ENCODE measurements around the gene CTNS.

The CTNS gene
- 21.8 to 215 (median 92.9) reads per million in 18 experiments for total RNA-seq

DNA sequence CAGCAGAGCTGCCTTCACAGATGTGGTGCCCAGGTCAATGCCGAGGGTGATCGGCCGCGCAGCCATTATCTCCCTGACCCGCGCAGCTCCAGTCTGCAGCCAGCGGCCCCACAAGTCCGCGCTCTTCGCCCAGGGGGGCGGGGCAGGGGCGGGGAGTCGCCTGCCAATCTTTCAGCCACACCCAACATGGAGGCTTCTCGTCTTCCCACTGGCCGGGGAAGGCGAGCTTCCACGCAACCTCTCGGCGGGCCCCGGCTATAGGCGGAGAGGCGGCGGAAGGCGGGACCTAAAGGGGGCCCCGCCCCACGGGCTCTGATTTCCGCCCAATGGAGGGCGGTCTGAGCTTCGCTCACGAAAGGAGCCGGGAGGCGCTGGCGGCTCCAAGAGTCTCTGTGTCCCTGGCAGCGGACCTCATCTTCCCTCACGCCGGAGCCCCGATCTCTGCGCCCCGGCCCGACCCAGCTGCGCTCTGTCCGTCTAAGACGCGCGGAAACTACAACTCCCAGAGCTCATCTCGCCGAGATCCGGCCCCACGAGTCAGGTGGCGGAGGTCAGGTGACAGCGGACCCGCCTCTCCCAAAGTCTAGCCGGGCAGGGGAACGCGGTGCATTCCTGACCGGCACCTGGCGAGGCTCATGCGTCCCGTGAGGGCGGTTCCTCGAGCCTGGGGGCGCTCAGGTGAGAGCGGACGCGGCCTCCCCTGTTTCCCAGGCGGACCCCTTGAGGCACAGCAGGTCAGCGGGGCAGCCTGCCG, at the start of gene CTNS, which contains the start of gene SHPK:
TSS of gene CTNS (plus strand) at position 607 of the 754 bp plus-strand sequence. CDS start 3,447 bp downstream, outside the sequence.
TSS of gene SHPK (minus strand) at position 97 of the 754 bp plus-strand sequence. CDS start at position 66, 31 bp downstream.
- DNase-seq, result peak; percentile 98 to 99

- DNase-seq, result no peak
These were observed 46.8 kb upstream of the CTNS start for GRCh38 chr17:3589784-3590183.

GRCh38 chr17:3590231-3590630, 46.3 kb upstream of the CTNS start:
- no peak for DNase-seq

DNA sequence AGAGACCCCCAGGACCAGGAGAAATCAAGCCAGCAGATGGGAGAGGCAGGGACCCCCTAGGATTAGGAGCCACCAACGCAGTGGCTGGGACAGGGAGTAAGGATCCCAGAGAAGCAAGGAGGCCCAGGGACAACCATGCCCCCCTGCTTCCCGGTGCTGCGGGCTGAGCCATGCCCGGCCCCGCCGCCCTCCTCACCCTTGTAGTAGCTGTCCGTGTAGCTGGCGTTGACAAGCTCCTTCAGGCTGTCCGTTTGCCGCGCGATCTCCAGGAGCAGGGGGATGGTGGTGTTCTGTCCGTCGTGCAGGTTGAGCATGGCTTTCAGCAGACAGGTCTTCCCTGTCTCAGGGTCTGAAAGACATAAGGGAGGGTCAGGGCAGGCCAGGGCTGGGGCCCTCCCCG, 45.8 kb upstream of the CTNS start:
- no peak for DNase-seq

DNA sequence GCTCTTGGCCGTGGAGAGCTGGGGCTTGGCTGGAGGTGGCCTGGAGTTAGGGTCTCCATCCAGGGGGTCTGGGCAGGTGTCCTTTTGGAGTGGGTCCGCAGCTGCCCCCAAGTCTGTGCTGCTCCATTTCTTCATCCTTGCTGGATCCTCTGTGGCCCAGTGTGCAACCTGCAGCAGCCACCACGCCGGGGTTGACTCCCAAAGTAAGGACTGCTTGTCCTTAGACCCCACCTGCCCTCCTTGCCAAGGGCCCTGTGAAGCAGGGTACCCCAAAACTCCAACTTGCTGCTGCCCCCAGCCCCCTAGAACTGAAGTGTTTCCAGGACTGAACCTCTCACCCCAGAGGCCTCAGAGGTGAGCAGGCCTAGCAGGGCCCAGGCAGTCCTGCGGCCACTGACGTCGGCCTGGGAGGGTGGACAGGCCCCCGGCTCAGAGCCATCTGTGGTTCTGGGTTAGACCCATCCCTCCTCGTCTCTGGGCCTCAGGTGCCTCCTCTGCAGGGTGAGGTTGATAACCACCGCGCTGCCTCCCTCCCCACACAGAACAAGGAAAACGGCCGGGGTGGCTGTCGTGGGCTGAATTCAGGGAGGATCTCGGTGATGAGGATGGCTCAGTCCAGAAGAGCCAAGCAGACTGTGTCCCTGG, 44.2 kb upstream of the CTNS start:
- no peak for DNase-seq

GRCh38 chr17:3593384-3593783, 43.2 kb upstream of the CTNS start:
- DNase-seq, result no peak

DNA sequence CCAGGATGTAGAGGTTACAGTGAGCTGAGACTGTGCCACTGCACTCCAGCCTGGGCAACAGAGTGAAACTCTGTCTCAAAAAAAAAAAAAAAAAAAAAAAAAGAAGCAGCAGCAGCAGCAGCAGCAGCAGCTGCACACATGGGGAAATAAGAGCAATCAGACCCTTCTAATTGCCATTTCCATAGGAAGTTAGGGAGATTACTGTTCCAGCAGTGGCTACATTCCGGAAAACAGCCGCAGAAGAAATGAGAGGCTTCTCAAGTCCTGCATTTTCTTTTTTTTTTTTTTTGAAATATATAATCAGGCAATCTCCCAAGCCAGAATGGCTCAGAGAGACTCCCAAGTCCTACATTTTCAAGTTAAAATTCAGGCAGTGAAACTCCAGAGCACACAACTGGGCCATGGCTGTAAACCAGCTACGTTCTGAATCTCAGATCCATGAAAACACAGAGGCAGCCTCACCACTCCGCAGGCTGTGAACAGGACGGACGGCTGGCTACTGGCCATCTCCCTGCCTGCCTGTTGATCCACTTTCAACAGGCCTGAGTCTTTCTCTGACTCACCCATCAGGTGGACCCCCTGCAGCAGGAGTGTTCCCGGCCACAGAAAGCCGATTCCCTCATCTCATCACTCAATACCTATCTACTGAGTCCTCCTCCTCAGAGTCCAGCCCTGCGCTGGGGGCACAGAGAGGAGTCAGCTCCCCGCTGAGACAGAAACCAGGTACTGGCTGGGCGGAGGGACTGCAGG, 42.3 kb upstream of the CTNS start:
- no peak for DNase-seq

- DNase-seq, result no peak
These were observed 41.6 kb upstream of the CTNS start for GRCh38 chr17:3594976-3595375.

- no peak for DNase-seq
These were observed 39.6 kb upstream of the CTNS start for GRCh38 chr17:3596804-3597464.

- DNase-seq, result no peak
These were observed 38.5 kb upstream of the CTNS start for GRCh38 chr17:3598078-3598477.

DNA sequence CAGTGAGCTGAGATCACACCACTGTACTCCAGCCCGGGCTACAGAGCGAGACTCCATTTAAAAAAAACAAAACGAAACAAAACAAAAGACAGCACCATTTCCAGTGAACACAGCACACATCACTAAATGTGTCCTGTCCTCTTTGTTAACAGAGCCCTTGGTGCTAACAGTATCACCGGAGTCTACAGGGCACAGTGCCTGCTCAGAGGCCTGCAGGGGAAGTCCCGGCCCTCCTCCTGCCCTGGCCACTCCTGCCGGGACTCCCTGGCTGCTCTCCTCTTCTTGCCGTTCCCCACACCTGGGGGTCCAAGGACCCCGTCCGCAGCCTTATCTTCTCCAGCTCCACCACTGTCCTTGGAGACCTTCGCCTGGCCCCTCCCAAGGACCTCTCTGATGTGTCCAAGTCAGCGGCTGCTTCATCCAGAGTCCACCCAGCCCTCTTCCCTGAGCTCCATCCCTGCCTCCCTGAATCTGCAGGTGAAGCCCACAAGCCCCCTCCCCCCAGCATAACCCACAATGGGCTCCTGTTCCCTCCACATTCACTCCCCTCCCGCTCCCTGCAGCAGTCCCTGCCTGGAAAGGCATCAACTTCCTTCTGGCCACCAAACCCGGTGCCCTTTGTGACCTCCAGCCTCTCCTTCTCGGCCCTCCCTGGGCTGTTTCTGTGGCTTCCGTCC, 35.9 kb upstream of the CTNS start:
- DNase-seq, result no peak

GRCh38 chr17:3602499-3602898, 34.1 kb upstream of the CTNS start:
- peak; percentile 53 to 58 for DNase-seq

- DNase-seq, result peak in 1 of 2 donors; percentile 4
These were observed 33.3 kb upstream of the CTNS start for GRCh38 chr17:3603119-3603869.

DNA sequence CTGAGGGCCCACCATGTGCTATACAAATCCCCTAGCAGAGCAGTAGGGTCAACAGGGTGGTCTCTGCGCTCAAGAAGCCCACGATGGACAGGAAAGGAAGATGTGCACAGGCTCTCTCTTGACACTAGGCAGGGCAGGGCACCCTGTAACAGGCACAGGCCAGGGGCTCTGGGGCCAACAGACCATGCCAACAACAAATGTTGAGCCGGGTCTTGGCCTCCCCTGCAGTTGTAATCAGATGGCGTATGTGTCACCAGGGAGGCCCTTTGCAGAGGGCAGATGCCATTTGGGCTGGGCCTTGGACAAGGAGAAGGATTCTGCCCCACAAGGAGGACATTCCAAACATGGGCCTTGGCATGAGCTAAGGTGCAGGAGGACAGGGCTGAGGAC, 32.7 kb upstream of the CTNS start:
- DNase-seq, result no peak

DNA sequence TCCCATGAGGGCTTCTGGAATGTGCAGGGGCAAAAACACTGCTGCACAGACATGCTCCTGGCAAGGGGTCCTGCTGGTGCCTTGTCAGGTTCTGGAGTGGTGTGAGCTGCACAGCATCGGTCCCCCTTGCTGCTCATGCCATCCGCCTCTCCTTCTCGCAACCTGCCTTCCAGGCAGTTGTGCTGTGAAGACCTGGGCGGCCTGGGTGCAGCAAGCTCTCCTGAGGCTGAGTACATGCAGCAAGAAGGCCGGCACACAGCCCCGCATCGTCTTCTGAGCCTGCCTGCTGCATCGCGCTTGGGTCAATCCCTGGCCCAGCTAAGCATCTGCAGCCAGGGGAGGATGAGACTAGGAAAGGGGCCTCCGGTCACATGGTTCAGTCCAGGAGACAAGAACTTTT, 26.9 kb upstream of the CTNS start:
- no peak for DNase-seq

DNA sequence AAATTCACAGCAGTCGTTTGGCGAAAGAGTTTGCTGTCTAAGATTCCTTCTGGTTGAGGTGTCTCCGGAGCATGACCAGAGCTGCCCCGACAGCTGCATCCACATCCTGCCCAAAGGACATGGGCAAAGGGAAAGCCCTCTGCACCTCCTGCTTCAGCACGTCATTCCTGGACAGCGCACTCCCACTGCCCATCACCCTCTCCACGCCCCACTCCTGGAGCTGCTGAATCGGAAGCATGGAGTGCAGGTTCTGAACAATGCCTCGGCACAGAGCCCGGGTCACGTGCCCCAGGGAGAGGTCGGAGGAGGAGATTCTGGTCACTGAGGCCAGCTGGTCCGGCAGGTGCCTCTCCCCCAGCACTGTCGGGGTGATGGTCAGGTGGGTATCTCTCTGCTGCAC, 26.0 kb upstream of the CTNS start:
- no peak for DNase-seq

DNA sequence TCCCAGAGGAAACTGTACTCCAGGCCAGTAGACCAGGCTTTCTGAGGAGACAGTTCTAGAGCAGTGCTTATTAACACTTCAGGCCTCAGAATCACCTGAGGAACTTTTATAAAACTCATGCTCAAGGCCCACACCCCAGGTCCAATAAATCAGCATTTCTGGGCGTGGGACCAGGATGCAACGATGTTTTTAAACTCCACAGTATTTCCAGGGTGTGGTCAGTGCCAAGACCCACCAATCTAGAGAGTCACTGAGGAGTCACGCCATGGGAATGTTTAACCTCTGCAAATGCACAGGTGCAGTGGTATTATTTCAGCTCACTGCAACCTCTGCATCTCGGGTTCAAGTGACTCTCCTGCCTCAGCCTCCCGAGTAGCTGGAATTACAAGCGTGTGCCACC, 23.4 kb upstream of the CTNS start:
- DNase-seq, result no peak

- peak in 1 of 2 donors; percentile 47 for DNase-seq
These were observed 21.2 kb upstream of the CTNS start for GRCh38 chr17:3615160-3615870.

- no peak for DNase-seq
These were observed 15.3 kb upstream of the CTNS start for GRCh38 chr17:3621146-3621720.

DNA sequence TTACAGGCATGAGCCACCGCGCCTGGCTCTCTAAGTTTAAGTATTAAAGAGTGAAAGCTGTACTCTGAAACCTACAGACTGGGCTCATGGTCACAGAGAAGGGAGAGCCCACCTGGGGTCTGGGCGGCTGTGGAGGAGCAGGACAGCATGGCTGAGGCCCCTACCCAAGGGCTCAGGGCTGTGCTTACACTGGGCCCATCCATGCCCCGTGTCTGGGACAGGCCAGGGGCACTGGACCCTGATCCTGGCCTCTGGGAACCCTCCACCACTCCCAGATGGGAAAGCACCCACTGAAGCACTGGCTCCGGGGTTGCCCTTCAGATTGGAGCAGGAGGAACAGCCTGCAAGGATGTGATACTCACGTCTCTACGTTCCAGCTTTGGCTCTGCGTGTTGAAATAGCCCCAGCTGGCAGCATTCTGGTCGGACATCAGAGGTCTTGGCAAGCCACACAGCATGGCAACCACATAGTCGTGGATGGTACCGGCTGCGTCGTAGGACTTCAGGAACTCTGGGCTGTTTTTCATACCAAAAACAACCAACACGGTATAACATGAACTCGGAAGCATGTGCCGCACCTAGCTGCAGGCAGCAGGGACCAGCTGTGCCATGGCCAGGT, 13.5 kb upstream of the CTNS start:
- no peak for DNase-seq
